Stimulated activated naive CD4-positive, alpha-beta T cell (primary cell): ENCODE measurements around the gene ST3GAL5.

Experiments used
- DNase-seq, 6 experiments: peaks; one replicate each; lab custom pipeline; 2025; lab: John Stamatoyannopoulos, UW

ST3GAL5 gene

GRCh38 chr2:85866165-85866659 is 22.6 kb downstream of the ST3GAL5 start:
- DNase-seq = no peak

GRCh38 chr2:85865539-85866164 is 23.1 kb downstream of the ST3GAL5 start:
- DNase-seq = no peak

GRCh38 chr2:85864654-85865053 is 24.1 kb downstream of the ST3GAL5 start:
- DNase-seq = no peak

- DNase-seq = no peak
These were observed 26.4 kb downstream of the ST3GAL5 start for GRCh38 chr2:85862426-85862825.

- no peak for DNase-seq
These were observed 27.1 kb downstream of the ST3GAL5 start for GRCh38 chr2:85861650-85862049.

GRCh38 chr2:85861180-85861579 is 27.6 kb downstream of the ST3GAL5 start:
- no peak for DNase-seq

- no peak for DNase-seq
These were observed 29.9 kb downstream of the ST3GAL5 start for GRCh38 chr2:85858841-85859240.

- no peak for DNase-seq
These were observed 33.9 kb downstream of the ST3GAL5 start for GRCh38 chr2:85854897-85855296.

GRCh38 chr2:85854166-85854509 is 34.7 kb downstream of the ST3GAL5 start:
- DNase-seq = no peak

GRCh38 chr2:85853499-85854165 is 35.2 kb downstream of the ST3GAL5 start:
- peak in 5 of 6 experiments; percentile 24 to 79 (median 69) for DNase-seq

- peak; percentile 39 to 70 (median 56) for DNase-seq
These were observed 35.8 kb downstream of the ST3GAL5 start for GRCh38 chr2:85852937-85853498.

GRCh38 chr2:85852152-85852840 is 36.5 kb downstream of the ST3GAL5 start:
- DNase-seq = no peak

GRCh38 chr2:85851253-85852151 is 37.3 kb downstream of the ST3GAL5 start:
- DNase-seq = peak in 3 of 6 experiments; percentile 7 to 19 (median 18)

- DNase-seq = no peak
These were observed 38.3 kb downstream of the ST3GAL5 start for GRCh38 chr2:85850451-85850850.

GRCh38 chr2:85847051-85847588 is 41.7 kb downstream of the ST3GAL5 start:
- no peak for DNase-seq

GRCh38 chr2:85846411-85846810 is 42.4 kb downstream of the ST3GAL5 start:
- no peak for DNase-seq

- no peak for DNase-seq
These were observed 44.3 kb downstream of the ST3GAL5 start for GRCh38 chr2:85844486-85844885.

GRCh38 chr2:85843543-85843942 is 45.2 kb downstream of the ST3GAL5 start:
- DNase-seq = no peak

- DNase-seq = peak in 1 of 6 experiments; percentile 15
These were observed 48.7 kb downstream of the ST3GAL5 start for GRCh38 chr2:85840091-85840490.

GRCh38 chr2:85839461-85839860 is 49.3 kb downstream of the ST3GAL5 start:
- no peak for DNase-seq

GRCh38 chr2:85838641-85839040 is 50.1 kb downstream of the ST3GAL5 start:
- no peak for DNase-seq
